NOMO-1 treated with dmso at 0.1 percent for 144 hours (cell line): ENCODE data around the gene RAC2.
"Not testable (repeated sequence)": the region's sequence is repeated elsewhere in the genome, so short reads cannot be mapped to it uniquely, and the experiment has no call there.

ENCODE experiments used
- DNase-seq: peaks from one replicate; lab custom pipeline; 2025; ENCODE audit not compliant: unreplicated experiment; lab: John Stamatoyannopoulos, UW

The RAC2 gene

DNA sequence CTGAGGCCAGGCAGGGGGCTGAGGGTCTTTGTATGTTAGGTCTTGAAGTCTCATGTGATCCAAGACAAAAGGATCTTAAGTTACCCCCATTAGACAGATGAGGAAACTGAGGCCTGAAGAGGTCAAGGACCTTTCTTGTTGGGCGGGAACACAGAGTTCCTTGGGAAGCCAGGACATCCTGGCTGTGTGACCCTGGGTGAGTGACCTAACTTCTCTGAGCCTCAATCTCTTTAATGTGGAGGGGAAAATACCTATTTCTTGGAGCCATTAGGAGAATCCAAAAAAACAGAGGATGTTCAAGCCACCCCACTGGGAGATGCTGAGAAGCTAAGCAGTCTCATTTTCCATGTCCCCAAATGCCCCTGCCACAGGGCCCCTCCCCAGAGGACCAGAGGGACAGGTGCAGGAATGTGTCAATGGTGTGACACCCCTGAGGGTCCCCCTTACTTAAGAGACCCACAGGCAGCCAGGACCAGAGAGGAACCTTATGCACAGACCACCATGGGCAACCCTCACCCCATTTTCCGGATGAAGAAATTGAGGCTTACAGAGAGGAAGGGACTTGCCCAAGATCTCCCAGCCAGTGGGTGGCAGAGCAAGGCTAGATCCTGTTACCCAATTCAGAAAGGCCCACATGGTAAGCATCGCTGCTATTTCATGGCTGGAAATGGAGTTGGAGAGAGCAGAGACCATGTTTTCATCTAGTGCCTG is 8.0 kb downstream of the RAC2 start:
- no peak for DNase-seq

DNA sequence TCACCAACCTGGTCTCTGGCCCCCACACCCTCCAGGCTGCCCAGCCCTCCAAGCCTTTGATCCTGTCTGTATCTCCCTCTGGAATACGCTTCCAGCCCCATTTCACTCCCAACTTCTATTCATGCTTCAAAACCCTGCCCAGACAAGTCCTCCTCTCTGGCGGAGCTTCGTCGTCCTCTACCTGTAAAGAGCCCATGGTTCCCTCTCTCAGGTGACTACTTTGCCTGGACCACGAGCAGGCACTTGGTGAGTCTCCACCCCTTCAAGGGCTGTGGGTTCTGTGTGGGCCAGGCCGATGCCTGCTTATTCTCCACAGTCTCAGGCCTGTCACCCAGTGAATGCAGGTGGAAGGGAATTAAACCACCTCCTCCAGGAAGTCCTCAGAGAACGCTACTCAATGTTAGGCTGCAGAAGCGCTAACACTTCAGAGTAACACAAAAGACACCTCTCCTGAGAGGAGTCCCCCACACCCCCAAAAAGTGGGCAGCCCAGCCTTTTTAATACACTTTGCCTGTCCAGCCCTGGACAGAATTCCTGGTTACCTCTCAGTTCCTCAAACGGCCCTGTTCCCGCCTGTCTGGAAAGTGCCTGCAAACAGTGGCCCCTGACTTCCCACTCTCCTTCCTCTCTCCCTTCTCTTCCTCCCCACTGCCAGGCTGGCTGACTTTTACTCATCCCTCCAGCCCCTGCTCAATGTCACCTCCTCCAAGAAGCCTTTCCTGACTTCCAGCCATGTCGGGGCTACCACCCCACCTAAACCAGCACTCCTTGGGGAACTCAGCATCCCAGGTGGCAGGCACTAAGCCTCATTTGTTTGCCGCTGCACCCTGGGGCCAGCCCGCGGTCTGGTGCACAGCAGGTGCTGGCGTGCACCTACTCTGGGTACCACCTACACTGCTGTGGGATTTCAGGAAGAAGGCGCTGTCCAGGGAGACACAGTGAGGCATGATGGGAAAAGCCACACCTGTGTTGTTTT is 9.0 kb downstream of the RAC2 start:
- no peak for DNase-seq

DNA sequence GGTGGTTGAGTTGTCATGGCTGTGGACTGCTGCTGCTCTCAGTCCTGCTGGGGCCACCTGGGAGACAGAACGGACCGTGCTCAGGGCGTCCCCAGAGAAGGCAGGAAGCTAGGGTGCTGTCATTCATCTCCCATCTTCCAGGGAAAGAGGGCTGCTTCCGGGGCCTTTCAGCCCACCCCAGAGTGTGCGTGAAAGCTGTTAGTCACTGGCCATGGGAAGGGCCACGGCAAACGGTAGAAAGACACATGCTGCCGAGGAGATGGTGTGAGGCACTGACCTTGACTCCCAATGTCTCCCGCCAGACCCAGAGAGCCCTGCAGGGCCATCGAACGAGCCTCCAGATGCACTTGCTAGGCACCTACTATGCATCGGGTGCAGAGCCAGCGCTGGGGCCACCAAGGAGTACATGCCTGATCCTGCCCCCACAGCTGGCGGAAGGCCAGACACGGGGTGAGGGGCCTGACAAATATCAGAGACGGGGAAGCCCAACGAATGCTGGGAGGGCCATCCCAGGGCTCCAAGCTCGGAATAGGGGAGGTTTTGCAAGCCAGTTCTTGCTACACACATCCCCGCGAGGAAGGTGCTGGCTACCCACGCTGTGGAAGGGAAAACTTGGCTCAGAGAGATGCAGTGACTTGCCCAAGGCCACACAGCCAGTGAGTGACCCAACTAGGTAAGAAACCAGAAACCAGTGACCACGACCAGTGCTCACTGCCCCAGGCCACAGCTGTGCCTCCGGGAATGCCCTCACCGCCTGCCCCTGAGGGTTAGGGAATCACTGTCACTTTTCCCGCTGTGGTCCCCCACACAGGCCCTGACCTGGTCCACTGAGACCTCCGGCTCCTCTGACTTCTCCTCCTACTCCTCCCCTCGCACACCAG is 10.1 kb downstream of the RAC2 start:
- no peak for DNase-seq

GRCh38 chr22:37233371-37233750 is 10.7 kb downstream of the RAC2 start:
- DNase-seq: not testable (repeated sequence)

DNA sequence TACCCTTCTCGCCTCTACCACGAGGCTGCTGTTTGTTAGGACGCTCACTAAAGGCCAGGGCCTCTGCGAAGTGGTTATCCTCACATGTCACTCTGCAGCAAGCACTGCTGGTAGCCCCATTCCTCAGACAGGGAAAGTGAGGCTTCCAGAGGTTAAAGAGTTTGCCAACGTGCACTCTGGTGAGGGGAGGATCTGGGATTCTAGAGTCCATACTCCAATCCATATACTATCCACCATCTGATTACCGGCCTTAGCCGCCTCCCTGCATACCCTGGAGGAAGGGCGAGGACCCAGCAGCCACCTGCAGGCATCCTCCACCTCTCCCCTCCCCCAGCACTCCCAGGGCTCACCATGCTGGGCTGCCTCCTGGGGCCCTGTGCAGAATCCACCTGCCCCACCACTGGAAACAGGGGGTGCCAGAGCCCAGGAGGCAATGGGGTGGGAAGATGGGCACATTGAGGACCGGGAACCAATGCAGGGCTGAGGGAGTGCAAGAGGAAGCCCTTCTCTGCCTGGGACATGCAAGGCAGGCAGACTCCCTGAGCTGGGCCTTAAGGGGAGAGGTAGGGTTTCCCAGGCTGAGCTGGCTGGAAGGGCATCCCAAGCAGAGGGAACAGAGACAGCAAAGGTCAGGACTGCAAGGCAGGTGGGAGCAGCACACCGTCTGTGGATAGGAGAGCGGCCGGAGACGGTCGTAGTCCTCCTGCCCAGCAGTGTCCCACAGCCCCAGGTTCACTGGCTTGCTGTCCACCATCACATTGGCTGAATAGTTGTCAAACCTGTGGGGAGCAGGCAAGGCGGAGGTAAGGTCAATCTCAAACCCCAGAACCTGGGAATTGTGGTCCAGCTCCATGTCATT is 11.7 kb downstream of the RAC2 start:
- DNase-seq: no peak

GRCh38 chr22:37231406-37232139 is 12.5 kb downstream of the RAC2 start:
- DNase-seq: no peak

- DNase-seq: no peak
Observed at GRCh38 chr22:37230673-37231405, 13.2 kb downstream of the RAC2 start.

DNA sequence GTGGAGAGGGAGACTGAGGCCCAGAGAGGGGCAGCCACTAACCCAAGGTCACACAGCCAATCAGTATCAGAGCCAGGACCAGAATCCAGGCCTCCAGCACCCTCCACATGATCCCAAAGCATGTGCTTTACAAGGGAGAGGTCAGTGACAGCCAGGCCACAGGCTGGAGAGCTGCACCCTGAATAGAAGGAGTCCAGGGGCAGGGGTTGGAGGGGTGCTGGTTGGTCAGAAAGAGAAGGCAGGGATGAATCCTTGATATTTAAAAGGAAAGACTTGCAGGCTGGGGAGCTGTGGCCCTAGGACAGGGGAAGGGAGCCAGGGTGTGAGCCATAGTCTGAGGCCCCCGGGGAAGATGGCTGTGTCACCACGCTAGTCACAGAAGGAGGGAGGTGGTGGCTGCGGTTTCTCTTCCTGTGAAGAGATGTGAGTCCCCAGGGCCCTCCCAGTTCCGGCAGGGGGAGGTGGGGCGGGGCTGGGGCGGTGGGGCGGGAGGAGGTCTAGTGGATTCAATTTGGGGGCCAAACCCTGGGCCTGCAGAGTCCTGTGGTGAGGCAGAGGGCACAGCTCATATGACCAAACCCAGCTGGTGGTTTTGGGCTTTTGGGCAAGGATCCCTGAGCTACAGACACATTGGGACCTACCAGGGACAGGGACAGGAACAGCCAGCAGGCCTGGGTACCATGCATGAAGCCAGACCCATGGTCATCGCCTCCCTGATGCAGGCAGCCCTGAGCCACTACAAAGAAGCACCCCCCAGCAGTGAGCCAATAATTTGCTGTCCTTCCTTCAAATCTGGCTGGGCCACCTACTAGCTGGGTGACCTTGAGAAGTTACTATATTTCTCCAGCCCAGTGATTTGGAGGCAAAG is 14.0 kb downstream of the RAC2 start:
- DNase-seq: peak; percentile 83

DNA sequence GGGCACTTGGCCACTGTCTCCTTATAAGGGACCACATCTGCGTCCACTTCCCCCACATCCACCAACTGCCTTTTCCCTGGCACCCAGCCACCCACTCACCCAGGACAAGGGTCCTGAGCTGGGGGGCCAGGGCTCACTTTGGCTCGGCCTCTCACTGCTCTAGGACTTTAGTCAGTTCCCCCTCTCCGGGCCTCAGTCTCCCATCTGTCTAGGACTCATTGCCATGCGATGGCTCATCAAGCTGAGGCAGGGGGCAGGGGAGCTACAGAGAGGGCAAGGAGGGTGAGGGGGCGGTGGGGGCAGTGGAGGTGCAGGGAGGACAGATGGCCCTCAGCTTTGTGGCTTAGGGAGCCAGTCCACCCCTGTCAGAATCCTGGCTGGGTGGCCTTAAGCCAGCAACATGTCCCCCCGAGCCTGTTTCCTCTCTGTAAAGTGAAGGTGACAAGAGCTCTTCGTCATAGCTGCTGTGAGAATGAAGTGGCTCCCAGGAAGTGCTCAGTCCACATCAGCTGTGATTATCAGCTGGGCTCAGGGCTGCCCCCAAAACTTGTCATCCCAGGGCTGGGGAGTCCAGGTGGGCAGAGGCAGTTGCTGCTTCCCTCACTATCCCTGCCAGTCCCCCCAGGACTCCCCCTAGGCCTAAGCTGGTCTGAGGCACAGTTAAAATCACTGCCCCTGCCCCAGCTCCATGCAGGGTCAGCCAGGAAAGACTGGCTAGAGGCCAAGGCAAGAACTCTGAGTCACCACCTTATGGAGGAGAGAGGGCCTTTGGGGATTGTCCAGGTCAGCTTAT is 14.9 kb downstream of the RAC2 start:
- no peak for DNase-seq

DNA sequence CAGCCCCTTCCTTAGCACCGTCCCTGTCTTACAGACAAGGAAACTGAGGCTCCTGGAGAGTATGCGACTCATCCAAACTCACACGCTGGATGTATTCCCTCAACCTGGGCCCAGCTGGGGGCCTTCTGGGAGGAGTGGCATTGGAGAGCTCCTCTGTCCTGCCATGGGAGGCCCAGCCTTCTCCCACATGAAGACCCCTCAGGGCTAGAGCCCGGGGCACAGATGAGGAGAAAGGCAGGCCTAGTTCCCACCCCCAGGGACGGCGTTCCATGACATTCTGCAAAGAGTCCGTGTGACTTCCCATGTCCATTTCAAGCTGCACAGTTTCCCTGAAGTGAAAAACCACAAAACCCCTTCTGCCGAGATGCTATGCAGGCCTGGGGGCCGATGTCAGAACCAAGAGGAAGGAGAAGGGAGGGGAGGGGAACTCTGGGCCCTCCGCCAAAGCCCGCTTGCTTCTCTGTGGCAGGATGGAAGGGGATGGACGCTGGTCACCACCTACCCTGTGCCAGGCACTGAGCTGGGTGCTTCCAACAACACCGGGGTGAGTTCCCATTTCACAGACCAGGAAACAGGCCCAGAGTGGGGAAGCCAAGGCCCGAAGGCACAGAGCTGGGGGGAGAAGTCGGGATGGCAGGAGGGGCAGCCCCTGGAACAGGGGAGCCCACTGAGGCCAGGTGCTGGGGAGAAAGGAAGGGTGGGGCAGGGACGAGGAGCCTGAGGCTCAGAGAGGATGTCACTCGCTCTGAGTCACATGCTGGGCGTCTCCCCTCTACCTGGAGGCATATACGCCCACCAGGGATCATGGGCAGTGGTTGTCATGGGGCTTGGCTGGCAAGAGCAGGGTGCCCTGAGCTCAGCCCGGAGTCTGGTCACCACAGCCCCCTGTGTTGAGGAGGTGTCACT is 15.7 kb downstream of the RAC2 start:
- DNase-seq: no peak

DNA sequence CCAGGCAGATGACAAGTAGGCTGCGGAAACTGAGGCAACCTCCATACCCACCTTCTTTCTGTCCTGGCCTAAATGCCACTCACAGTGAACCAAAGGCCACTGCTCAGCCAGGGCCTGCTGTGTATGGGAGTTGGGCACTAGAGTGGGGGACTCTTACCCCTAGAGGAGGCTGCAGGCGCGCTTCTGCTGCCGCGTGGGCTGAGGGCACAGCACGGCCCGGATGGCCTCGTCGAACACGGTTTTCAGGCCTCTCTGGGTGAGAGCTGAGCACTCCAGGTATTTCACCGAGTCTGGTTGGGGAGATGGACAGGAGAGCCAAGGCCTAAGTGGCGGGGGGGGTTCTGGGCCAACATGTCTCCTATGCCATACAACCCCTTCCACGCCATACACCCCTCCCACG is 17.6 kb downstream of the RAC2 start:
- DNase-seq: no peak

GRCh38 chr22:37226087-37226486 is 18.0 kb downstream of the RAC2 start:
- no peak for DNase-seq

GRCh38 chr22:37225481-37225880 is 18.6 kb downstream of the RAC2 start:
- no peak for DNase-seq

DNA sequence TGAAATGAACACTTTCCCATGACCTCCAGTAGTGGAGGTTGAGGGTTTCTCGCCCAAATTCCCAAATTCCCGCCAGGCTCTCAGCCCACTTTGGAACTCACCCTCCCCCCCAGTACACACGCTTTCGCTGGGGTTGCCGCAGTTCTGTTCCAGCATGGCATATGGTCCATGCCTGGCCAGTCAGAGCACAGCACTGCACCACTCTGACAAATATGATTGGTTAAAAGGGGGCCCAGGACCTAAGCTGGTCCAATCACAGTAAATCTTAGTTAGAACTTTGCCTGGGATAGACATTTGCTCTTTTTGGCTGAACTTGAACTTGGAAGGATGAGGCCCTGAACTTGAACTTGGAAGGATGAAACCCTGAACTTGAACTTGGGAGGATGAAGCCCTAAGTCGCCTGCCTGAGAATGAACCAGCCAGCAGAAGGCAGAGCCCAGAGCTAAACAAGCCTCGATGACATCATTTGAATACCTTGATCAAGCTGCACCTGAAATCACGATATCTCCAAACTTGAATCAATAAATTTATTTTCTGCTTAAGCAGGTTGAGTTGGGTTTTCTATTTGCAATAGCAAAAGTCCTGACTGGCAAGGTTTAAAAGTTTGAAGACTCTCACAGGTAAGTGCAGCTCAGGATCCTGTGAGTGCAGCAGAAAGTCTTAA is 19.2 kb downstream of the RAC2 start:
- DNase-seq: no peak

DNA sequence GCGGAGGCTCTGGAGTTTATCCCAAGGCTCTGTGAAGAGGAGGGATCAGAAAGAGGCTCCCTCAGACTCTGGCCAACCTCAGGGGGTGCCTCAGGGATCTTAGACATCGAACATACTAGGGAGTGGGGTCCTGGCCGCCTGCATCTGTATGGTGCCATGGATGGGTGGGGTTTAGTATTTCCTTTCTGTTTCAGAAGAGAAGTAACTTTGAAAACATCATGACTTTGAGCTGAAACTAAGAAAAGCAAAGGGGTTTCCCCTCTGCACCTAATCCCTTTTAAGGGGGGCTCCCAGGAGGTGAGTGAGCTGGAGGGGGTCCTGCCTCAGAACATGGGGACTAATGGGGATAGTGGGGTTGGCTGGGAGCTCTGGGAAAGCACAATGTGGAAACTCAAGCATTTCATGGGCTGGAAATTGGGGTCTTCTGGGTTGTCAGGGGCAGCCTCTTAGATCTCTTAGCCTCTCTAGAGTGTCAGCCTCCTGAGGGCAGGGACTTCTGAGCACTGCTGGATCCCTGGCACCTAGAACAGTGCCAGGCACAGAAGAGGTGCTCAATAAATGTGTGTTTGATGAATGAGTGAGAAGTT is 20.0 kb downstream of the RAC2 start:
- DNase-seq: no peak
